GM21529 (cell line): ENCODE results near the gene HCAR3.
"Not testable (repeated sequence)": the region's sequence is repeated elsewhere in the genome, so short reads cannot be mapped to it uniquely, and the experiment has no call there.

ENCODE experiments used
- ATAC-seq: cut with Tn5 transposase; IDR thresholded peaks from one replicate; pipeline ENCODE4 v1.9.1; 2021; ENCODE audit not compliant: unreplicated experiment

Gene HCAR3

GRCh38 chr12:122676015-122676414 is 40.6 kb downstream of the HCAR3 start:
- ATAC-seq: not testable (repeated sequence)

- ATAC-seq: no peak
Measured at GRCh38 chr12:122672515-122672914, 44.1 kb downstream of the HCAR3 start.

- ATAC-seq: no peak
Measured at GRCh38 chr12:122669397-122670070, 47.1 kb downstream of the HCAR3 start.

GRCh38 chr12:122668268-122668667 is 48.3 kb downstream of the HCAR3 start:
- ATAC-seq: no peak

GRCh38 chr12:122665759-122666158 is 50.9 kb downstream of the HCAR3 start:
- ATAC-seq: no peak

GRCh38 chr12:122665349-122665748 is 51.3 kb downstream of the HCAR3 start:
- ATAC-seq: no peak
